GM19025 (cell line): ENCODE data around the gene KCNK10.

ENCODE experiments used
- ATAC-seq: cut with Tn5 transposase; IDR thresholded peaks from one replicate; pipeline ENCODE4 v1.9.1; 2021; ENCODE audit warnings: mild to moderate bottlenecking, low read depth, moderate library complexity; ENCODE audit not compliant: unreplicated experiment

The KCNK10 gene

GRCh38 chr14:88194531-88194930, 128.5 kb downstream of the KCNK10 start:
- no peak for ATAC-seq

GRCh38 chr14:88191605-88192004, 131.5 kb downstream of the KCNK10 start:
- ATAC-seq: no peak

- ATAC-seq: peak; percentile 80
These were observed 133.5 kb downstream of the KCNK10 start for GRCh38 chr14:88189417-88190191.

GRCh38 chr14:88188745-88189416, 134.2 kb downstream of the KCNK10 start:
- ATAC-seq: peak; percentile 39

GRCh38 chr14:88185843-88186242, 137.2 kb downstream of the KCNK10 start:
- ATAC-seq: no peak

GRCh38 chr14:88184956-88185355, 138.1 kb downstream of the KCNK10 start:
- ATAC-seq: no peak

- no peak for ATAC-seq
These were observed 142.0 kb downstream of the KCNK10 start for GRCh38 chr14:88181072-88181471.

GRCh38 chr14:88179716-88180115, 143.4 kb downstream of the KCNK10 start:
- ATAC-seq: no peak

GRCh38 chr14:88170333-88170732, 152.7 kb downstream of the KCNK10 start:
- no peak for ATAC-seq

- peak; percentile 54 for ATAC-seq
These were observed 154.4 kb downstream of the KCNK10 start for GRCh38 chr14:88168498-88169165.

- ATAC-seq: no peak
These were observed 155.0 kb downstream of the KCNK10 start for GRCh38 chr14:88168025-88168424.

- ATAC-seq: no peak
These were observed 156.5 kb downstream of the KCNK10 start for GRCh38 chr14:88166616-88167015.

- ATAC-seq: no peak
These were observed 158.0 kb downstream of the KCNK10 start for GRCh38 chr14:88164906-88165534.

- peak; percentile 36 for ATAC-seq
These were observed 159.3 kb downstream of the KCNK10 start for GRCh38 chr14:88163731-88164255.

GRCh38 chr14:88156127-88156526, 166.9 kb downstream of the KCNK10 start:
- no peak for ATAC-seq

- ATAC-seq: no peak
These were observed 168.1 kb downstream of the KCNK10 start for GRCh38 chr14:88154926-88155325.

- no peak for ATAC-seq
These were observed 168.7 kb downstream of the KCNK10 start for GRCh38 chr14:88154321-88154720.

- no peak for ATAC-seq
These were observed 176.0 kb downstream of the KCNK10 start for GRCh38 chr14:88146881-88147649.

- ATAC-seq: no peak
These were observed 179.3 kb downstream of the KCNK10 start for GRCh38 chr14:88143810-88144209.

- no peak for ATAC-seq
These were observed 180.1 kb downstream of the KCNK10 start for GRCh38 chr14:88142997-88143396.
